CD4-positive, alpha-beta T cell treated with Interleukin-21 for 1 hour (primary cell): ENCODE measurements around the gene FAR2.
"Not testable (repeated sequence)": the region's sequence is repeated elsewhere in the genome, so short reads cannot be mapped to it uniquely, and the experiment has no call there.

Experiments used
- DNase-seq: peaks from one replicate; pipeline ENCODE4 v3.0.0-alpha.2; 2020

The FAR2 gene

DNA sequence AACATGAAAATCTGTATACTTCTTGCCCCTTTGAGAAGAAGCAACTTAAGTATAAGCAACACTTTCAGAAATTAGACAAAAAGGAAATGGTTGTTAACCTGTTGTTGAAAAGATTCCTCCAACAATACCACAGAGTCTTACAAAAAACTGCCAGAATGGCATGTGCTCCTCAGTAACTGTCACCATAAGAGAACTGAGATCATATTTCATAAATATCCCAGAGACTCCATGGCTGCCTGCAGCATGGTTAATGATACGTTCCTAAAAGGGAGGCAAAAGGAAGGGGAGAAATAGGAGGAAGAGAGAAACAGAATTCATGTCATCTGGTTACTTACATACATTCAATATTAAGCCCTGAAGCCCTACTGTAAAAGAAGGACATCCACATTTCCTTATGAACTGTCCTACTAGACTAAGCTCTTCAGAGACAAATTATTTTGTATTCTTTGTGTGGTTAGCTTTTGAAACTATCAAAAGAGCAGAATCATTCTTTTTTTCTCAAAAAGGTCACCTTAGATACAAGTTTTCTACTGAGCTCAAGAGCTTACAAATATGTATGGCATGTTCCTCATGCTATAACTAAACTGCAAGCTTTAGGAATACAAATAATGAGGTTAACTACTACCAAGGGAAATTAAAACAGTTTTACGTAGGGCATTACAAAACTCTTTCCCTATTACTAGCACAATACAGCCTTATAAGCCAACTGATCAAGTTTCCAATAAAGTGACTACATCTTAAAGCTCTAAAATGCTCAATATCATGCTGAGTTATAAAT, 194.1 kb downstream of the FAR2 start:
- DNase-seq = no peak

DNA sequence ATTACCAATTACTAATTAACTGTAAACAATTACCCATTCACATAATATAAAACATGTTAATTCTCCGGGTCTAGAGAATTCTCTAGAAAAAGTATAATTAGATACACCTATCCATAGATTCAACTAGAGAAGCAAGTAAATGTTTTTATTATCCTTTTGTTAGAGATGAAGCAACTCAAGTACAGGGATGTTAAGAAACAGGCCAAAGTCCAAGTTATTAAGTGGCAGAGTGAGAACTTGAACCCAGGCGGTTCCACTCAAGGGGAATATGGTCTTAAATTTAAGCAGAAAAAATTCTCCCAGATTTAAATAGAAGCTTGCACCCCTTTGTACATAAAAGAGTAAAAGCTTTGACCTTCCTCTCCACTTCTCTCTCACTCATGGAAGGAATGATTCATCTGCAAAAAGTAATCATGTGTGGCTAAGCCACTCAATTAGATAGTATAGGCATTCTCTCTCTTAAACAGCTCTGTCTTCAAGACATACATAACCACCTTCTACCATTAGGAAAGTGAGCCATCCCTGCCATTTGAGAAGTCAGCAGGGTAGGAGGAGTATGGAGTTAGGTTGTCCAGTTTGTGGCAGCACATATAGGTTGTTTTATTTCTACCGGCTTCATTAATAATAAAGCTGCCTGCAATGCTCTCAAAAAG, 197.8 kb downstream of the FAR2 start:
- no peak for DNase-seq

DNA sequence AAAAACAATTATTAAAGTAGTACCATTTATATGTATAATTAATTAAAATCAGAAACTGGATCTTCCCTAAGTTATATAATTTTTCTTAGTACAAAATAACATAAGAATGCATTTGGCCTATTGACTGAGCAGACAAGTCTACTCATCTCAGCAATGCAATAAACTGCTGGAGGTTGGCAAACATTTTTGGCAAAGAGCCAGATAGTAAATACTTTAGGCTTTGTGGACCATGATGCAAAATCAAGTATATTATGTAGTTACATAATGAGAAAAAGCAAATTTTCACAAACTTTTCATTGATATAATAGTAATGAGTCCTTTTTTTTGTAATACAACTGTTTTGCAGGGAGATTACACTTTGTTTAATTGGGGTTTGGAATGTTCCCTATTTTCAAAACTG, 201.0 kb downstream of the FAR2 start:
- no peak for DNase-seq

DNA sequence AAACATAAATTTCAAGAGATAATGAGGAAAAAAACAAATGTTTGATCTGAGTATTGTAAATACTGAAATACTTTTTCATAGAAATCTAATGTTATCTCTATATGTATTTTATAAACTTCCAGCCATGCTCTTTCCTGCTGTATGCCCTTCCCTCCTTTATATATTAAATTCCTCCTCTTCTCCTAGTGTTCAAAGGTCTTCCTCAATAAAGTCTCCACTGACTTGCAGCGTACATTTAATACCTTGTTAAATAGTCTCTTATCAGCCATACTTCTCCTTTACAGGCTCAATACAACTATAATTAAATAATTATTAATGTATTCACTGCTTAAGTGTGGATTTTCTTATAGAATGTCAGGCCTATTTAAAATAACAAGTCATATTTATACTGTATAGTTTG, 205.9 kb downstream of the FAR2 start:
- no peak for DNase-seq

DNA sequence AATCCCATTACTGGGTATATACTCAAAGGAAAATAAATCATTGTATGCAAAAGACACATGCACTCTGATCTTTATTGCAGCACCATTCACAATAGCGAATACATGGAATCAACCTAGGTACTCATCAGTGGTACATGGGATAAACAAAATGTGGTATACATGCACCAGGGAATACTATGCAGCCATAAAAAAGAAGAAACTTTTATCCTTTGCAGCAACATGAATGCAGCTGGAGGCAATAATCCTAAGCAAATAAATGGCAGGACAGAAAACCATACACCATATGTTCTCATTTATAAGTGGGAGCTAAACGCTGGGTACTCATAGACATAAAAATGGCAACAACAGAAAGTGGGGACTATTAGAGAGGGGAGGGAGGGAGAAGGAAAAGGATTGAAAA, 216.0 kb downstream of the FAR2 start:
- no peak for DNase-seq

DNA sequence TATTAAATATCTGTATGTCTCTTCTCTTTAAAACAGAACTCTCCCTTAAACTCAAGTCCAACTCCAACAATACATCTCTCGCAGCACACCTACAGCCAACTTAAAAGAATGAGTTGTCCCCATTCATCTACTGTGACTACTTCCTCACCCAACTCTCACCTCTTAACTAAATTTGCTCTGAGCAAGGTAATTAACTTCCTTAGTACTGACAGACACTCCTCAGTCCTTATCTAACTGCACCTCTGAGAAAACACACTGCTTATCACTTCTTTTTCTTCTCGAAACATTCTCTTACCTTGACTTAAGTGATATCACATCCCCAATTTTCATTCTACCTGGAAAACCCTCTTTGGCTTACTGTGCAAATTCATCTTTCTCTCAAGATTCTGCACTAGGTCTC, 224.9 kb downstream of the FAR2 start:
- no peak for DNase-seq

DNA sequence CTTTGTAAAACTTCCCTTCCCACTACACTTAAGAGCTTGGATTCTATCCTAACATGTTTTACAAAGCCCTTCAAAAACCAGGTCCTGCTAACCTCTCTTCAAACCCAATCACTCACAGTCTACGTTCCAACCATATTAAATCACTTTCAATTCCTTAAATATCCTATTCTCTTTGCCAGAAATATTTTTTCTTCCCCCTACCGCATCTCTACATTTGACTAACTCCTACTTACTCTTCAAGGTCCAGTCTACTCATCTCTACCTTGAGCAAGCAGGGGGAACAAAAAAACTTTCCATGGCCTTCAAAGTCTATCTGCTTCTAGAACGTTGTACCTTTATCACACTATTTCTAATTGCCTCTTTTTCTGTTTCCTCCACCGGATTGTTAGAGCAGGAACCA, 225.8 kb downstream of the FAR2 start:
- DNase-seq = no peak

DNA sequence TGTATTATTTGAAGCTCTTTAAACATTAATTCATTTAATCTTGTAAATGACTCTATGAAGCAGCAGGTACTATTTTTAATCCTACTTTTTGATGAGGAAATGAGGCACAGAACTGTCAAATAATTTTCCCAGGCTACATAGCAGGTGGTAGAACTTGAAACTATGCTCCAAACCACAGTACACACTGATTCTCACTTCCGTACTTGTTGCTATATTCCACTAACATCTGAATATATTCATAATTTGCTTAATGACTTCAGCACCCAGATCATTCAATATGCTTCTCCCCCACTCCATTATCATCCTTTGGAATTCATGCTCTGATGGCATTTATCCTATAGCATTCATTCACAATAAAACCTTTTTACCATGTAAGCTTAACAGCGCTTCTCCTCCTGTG, 227.0 kb downstream of the FAR2 start:
- no peak for DNase-seq

DNA sequence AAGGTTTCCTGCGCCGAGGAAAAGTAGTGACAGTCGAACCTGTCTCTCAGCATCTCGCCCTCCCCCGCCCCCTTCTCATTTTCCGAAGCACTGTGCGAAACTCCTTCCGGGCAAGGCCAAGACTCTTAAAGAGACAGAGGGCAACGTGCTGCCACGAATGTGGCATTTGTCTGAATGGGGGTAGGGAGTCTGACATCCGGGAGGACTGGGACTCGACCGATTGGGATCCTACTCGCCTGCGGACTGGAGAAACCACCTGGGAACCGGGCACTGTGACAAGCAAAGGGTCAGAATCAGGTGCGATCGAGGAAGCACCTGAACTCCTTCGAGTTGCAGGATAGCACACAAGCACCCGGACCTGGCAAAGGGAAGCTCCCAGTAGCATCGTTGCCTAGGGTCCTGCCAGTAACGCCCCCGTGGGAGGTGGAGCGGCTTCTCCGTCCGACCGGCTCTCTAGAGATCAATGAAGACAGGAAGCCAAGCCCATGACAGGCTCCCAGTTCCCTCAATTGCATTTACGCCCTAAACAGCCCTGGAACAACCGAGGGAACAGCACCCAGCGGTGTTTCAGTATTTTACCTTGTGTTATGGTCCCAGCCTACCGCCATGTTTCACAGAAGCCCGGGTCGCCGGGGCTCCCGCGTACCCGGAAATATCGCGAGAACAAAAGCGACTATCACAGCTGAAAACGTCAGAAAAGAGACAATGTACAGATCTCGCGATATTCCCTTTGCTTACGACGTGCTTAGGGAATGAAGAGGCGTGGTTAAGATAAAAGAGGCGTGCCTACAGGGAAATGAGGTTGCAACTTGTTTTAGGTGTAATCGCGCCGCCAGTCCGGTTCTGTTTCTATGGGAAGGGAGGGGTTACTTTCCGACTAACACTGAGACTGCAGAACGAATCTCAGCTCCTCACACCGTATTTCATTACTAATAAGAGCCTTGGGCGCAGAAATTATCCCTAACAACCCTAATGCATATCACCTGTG, 231.8 kb downstream of the FAR2 start, which contains the start of gene ERGIC2:
Gene ERGIC2, minus strand, starts transcription at position 637 of the 988 bp plus-strand sequence. CDS start 9,539 bp downstream, outside the sequence.
- peak; percentile 98 for DNase-seq

DNA sequence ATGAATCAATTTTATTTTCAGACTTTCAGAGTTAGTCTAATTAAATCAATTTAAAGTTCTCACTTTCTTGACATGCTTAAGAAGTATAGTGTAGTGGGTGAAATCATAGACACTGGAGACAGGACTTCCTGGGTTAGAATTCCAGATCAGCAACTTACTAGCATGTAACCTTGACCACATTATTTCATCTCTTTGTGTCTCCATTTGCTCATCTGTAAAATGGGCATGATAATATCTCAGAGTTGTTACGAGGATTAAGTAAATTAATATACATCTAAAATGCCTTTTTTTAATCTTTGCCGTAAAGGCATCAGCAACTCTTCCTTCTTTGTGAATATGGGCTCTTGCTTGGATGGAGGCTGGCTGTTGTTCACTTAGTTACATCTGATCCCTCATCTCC, 233.2 kb downstream of the FAR2 start:
- no peak for DNase-seq

DNA sequence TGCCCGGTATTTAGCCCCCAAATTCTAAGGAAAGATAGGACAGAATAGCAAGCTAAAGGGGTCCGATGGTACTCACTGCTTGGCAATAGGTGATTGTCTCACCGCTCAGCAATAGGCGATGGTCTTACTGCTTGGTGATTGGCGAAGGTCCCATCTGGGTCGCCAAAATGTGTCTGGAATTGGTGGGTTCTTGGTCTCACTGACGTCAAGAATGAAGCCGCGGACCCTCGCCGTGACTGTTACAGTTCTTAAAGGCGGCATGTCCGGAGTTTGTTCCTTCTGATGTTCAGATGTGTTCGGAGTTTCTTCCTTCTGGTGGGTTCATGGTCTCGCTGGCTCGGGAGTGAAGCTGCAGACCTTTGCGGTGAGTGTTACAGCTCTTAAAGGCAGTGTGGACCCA, 236.1 kb downstream of the FAR2 start:
- DNase-seq = not testable (repeated sequence)
